WTC11 (cell line): ENCODE results near the gene LDLRAD3. TPM values are rescaled to one million over a fixed set of nuclear protein-coding genes. Genes with fewer than 3 reads are reported as not detected.

Experiments used
- ATAC-seq: fragments of 200-7000 bp; cut with Tn5 transposase; 2 replicates; pipeline ENCODE4 v1.10.0; 2021; ENCODE audit warnings: mild to moderate bottlenecking, moderate library complexity
- CTCF ChIA-PET: fragments of 300-600 bp; sonication (Branson Sonifier 250); formaldehyde crosslinking; loops from one replicate; lab custom pipeline; 2021; ENCODE audit warnings: antibody characterized with exemption; lab: Charles Lee
- POLR2A ChIA-PET: fragments of 350-600 bp; sonication (Branson Sonifier 250); formaldehyde crosslinking; loops from one replicate; lab custom pipeline; 2021; ENCODE audit warnings: antibody characterized with exemption; lab: Charles Lee
- DNase-seq: peaks from one replicate; pipeline ENCODE4 v3.0.0; 2021; ENCODE audit warnings: low spot score
- H3K27ac Mint-ChIP-seq: 2 replicates; pipeline ENCODE4 v1.8.0; 2021; ENCODE audit warnings: mixed read lengths
- H3K27me3 Mint-ChIP-seq: 2 replicates; pipeline ENCODE4 v1.8.0; 2021; ENCODE audit warnings: low read depth, mild to moderate bottlenecking, moderate library complexity, mixed read lengths
- H3K36me3 Mint-ChIP-seq: 2 replicates; pipeline ENCODE4 v1.8.0; 2021; ENCODE audit warnings: mixed read lengths
- H3K4me1 Mint-ChIP-seq: 2 replicates; pipeline ENCODE4 v1.8.0; 2022; ENCODE audit warnings: mixed read lengths
- H3K4me3 Mint-ChIP-seq: 2 replicates; pipeline ENCODE4 v1.8.0; 2021; ENCODE audit warnings: mild to moderate bottlenecking, moderate library complexity, mixed read lengths
- H3K9me3 Mint-ChIP-seq: 2 replicates; pipeline ENCODE4 v1.8.0; 2021; ENCODE audit warnings: mixed read lengths
- CREB1 ChIP-seq: sonication (generic); formaldehyde crosslinking; IDR thresholded peaks from 2 replicates; pipeline ENCODE4 v1.8.0; 2023; ENCODE audit warnings: mild to moderate bottlenecking, missing genetic modification reagents
- ELF4 ChIP-seq: sonication (generic); formaldehyde crosslinking; IDR thresholded peaks from 2 replicates; pipeline ENCODE4 v1.8.1; 2022; ENCODE audit warnings: low read depth, mild to moderate bottlenecking, moderate library complexity, missing genetic modification reagents
- FOXJ3 ChIP-seq: sonication (generic); formaldehyde crosslinking; IDR thresholded peaks from 2 replicates; pipeline ENCODE4 v1.9.0; 2021; ENCODE audit warnings: missing genetic modification reagents, mild to moderate bottlenecking, borderline replicate concordance
- GTF2I ChIP-seq: fragments of 250-450 bp; sonication (Bioruptor Pico); conservative IDR thresholded peaks from 2 replicates; pipeline ENCODE4 v1.4.0; 2021; ENCODE audit warnings: mild to moderate bottlenecking
- PRDM15 ChIP-seq: sonication (generic); formaldehyde crosslinking; IDR thresholded peaks from 2 replicates; pipeline ENCODE4 v1.8.0; 2022; ENCODE audit warnings: missing genetic modification reagents
- RELA ChIP-seq: sonication (generic); formaldehyde crosslinking; IDR thresholded peaks from 2 replicates; pipeline ENCODE4 v1.8.1; 2022; ENCODE audit warnings: missing genetic modification reagents, mild to moderate bottlenecking, borderline replicate concordance
- RORB ChIP-seq: fragments of 250-450 bp; sonication (Bioruptor Pico); IDR thresholded peaks from 2 replicates; pipeline ENCODE4 v1.9.0; 2021; ENCODE audit warnings: mild to moderate bottlenecking
- TCF7 ChIP-seq: sonication (generic); formaldehyde crosslinking; IDR thresholded peaks from 2 replicates; pipeline ENCODE4 v1.8.0; 2022; ENCODE audit warnings: mild to moderate bottlenecking, low read depth, missing genetic modification reagents, moderate library complexity
- TP53 ChIP-seq: sonication (generic); formaldehyde crosslinking; IDR thresholded peaks from 2 replicates; pipeline ENCODE4 v1.8.1; 2023; ENCODE audit warnings: mild to moderate bottlenecking, missing genetic modification reagents
- ZNF416 ChIP-seq: fragments of 250-450 bp; sonication (Bioruptor Pico); IDR thresholded peaks from 2 replicates; pipeline ENCODE4 v1.9.0; 2021; ENCODE audit warnings: mild to moderate bottlenecking, inconsistent platforms
- ZNF671 ChIP-seq: fragments of 250-450 bp; sonication (Bioruptor Pico); IDR thresholded peaks from 2 replicates; pipeline ENCODE4 v1.8.0; 2021; ENCODE audit warnings: mild to moderate bottlenecking
- total RNA-seq: library from RNA; stranded (reverse); gene quantifications from 3 replicates; pipeline ENCODE4 v1.2.3, GENCODE V29; 2021
- TF ChIP-seq, protein P1 (sequence below): sonication (generic); formaldehyde crosslinking; IDR thresholded peaks from 2 replicates; pipeline ENCODE4 v1.8.1; 2022; ENCODE audit warnings: missing genetic modification reagents, borderline replicate concordance
- TF ChIP-seq, protein P2 (sequence below): sonication (generic); formaldehyde crosslinking; IDR thresholded peaks from 2 replicates; pipeline ENCODE4 v1.8.1; 2023; ENCODE audit warnings: mild to moderate bottlenecking, missing genetic modification reagents, moderate library complexity
- TF ChIP-seq, protein P3 (sequence below): sonication (generic); formaldehyde crosslinking; IDR thresholded peaks from 2 replicates; pipeline ENCODE4 v1.8.1; 2023; ENCODE audit warnings: mild to moderate bottlenecking, moderate library complexity, missing genetic modification reagents

Gene LDLRAD3
- total RNA-seq, 1 experiment from 2014 or later = 14.5 TPM

DNA sequence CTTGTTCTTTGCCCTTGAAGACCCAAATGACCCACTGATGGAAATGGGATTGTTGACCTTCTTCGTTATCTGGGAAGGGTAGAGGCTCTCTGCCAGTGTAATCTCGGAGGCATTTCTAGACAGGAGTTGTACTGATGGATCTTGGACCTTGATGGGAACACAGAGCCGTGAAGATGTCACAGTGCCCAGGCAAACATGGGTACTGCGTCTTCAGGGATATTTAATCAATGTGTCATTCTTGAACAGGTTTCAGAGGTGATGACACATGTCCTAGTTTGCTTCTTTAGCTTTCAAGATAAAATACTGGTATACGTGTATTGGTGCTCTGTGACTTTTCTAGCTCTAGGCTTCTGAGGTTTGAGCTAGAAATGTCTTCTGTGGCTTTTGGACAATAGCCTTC lies 6.2 kb downstream of the LDLRAD3 start (continued):
- TF ChIP-seq RELA (CRISPR knock-in tag) (no peak), ZNF416 (CRISPR knock-in tag) (no peak), TCF7 (CRISPR knock-in tag) (no peak), ELF4 (no peak), ZNF671 (CRISPR knock-in tag) (no peak), FOXJ3 (CRISPR knock-in tag) (no peak)
- TF ChIP-seq, protein P1, sequence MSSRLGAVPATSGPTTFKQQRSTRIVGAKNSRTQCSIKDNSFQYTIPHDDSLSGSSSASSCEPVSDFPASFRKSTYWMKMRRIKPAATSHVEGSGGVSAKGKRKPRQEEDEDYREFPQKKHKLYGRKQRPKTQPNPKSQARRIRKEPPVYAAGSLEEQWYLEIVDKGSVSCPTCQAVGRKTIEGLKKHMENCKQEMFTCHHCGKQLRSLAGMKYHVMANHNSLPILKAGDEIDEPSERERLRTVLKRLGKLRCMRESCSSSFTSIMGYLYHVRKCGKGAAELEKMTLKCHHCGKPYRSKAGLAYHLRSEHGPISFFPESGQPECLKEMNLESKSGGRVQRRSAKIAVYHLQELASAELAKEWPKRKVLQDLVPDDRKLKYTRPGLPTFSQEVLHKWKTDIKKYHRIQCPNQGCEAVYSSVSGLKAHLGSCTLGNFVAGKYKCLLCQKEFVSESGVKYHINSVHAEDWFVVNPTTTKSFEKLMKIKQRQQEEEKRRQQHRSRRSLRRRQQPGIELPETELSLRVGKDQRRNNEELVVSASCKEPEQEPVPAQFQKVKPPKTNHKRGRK (CRISPR knock-in tag) = no peak

DNA sequence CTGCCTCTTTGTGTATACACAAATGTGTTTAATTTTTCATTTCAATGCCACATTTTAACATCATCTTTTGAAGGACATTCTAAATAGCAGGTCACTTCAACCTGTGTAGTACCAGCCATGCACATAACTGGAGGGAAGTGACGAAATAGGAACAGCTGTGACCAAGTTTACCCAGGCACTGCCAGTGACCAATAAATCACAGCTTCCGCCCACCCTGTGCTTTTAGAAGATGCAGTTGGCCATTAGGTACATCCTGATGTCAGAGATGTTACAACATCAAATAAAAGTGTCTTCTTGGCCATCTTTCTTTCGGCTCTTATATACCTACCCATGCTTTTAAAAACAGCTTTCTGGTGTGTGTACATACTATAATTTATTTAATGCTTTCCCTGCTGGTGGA lies 7.8 kb downstream of the LDLRAD3 start:
- ATAC-seq (no peak), DNase-seq (no peak)
- H3K27me3 Mint-ChIP-seq = no peaks in the 10 kb centered on the region
- no peaks in the 10 kb centered on the region for H3K36me3 Mint-ChIP-seq
- H3K9me3 Mint-ChIP-seq = no peaks in the 10 kb centered on the region
- ChIA-PET CTCF (interaction anchor here (0.5 to 3.3 kb wide), 2 partner anchors 31 to 130 kb away, joined by 4 to 21 read pairs; no protein-coding TSS in a partner anchor), POLR2A (no interaction called here)
- peaks cover 34% of the 10 kb centered on the region for H3K4me1 Mint-ChIP-seq
- H3K27ac Mint-ChIP-seq = no peak overlapping the region
- no peak overlapping the region for H3K4me3 Mint-ChIP-seq
- no peak for TF ChIP-seq PRDM15 (CRISPR knock-in tag)
- TF ChIP-seq, protein P2, sequence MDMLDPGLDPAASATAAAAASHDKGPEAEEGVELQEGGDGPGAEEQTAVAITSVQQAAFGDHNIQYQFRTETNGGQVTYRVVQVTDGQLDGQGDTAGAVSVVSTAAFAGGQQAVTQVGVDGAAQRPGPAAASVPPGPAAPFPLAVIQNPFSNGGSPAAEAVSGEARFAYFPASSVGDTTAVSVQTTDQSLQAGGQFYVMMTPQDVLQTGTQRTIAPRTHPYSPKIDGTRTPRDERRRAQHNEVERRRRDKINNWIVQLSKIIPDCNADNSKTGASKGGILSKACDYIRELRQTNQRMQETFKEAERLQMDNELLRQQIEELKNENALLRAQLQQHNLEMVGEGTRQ (CRISPR knock-in tag) = no peak
- no peak for TF ChIP-seq TCF7 (CRISPR knock-in tag)
- TF ChIP-seq, protein P1 (CRISPR knock-in tag) = no peak
- TF ChIP-seq GTF2I (CRISPR knock-in tag) = no peak
- no peak for TF ChIP-seq TP53 (CRISPR knock-in tag)
- no peak for TF ChIP-seq RORB (CRISPR knock-in tag)
- no peak for TF ChIP-seq CREB1 (CRISPR knock-in tag)
- TF ChIP-seq, protein P3, sequence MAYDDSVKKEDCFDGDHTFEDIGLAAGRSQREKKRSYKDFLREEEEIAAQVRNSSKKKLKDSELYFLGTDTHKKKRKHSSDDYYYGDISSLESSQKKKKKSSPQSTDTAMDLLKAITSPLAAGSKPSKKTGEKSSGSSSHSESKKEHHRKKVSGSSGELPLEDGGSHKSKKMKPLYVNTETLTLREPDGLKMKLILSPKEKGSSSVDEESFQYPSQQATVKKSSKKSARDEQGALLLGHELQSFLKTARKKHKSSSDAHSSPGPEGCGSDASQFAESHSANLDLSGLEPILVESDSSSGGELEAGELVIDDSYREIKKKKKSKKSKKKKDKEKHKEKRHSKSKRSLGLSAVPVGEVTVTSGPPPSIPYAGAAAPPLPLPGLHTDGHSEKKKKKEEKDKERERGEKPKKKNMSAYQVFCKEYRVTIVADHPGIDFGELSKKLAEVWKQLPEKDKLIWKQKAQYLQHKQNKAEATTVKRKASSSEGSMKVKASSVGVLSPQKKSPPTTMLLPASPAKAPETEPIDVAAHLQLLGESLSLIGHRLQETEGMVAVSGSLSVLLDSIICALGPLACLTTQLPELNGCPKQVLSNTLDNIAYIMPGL (CRISPR knock-in tag) = no peak
